GM10266 (cell line): ENCODE measurements around the gene COQ5.

Experiments used
- DNase-seq: peaks from one replicate; pipeline ENCODE4 v3.0.0; 2012; ENCODE audit errors: extremely low spot score
- CTCF ChIP-seq: IDR thresholded peaks from 2 replicates; pipeline ENCODE4 v1.5.1; 2012; ENCODE audit warnings: mild to moderate bottlenecking, low read depth; ENCODE audit not compliant: control insufficient read depth, insufficient read depth; ENCODE audit errors: missing control alignments

COQ5 gene

GRCh38 chr12:120497524-120498150 is 31.3 kb downstream of the COQ5 start:
- DNase-seq: no peak
- TF ChIP-seq CTCF: no peak

- DNase-seq: peak; percentile 69
Observed at GRCh38 chr12:120496413-120497340, 32.3 kb downstream of the COQ5 start.

GRCh38 chr12:120495731-120496412 is 33.1 kb downstream of the COQ5 start, which contains the start of gene DYNLL1:
DYNLL1 (plus strand) TSS chr12:120496113; CDS start chr12:120496422, 309 bp downstream.
- peak; percentile 97 for DNase-seq
- no peak for TF ChIP-seq CTCF

More at GRCh38 chr12:120496413-120497340, 32.3 kb downstream of the COQ5 start:
- TF ChIP-seq CTCF: peak; percentile 40

- TF ChIP-seq CTCF: no peak
- peak; percentile 35 for DNase-seq
Observed at GRCh38 chr12:120495186-120495730, 33.7 kb downstream of the COQ5 start.

- DNase-seq: no peak
- TF ChIP-seq CTCF: no peak
Observed at GRCh38 chr12:120490833-120491512, 38.0 kb downstream of the COQ5 start.

- TF ChIP-seq CTCF: no peak
- no peak for DNase-seq
Observed at GRCh38 chr12:120490325-120490724, 38.6 kb downstream of the COQ5 start.
